DOHH2 (cell line): Measurements from ENCODE around the gene RPS6KA2.

ENCODE experiments used
- H3F3A ChIP-seq: fragments of 200-600 bp; sonication (generic), shearing (Covaris generic); 2 replicates; pipeline ENCODE4 v1.6.0; 2016; ENCODE audit warnings: antibody characterized with exemption, mild to moderate bottlenecking; ENCODE audit not compliant: control insufficient read depth, insufficient read depth
- H3K27ac ChIP-seq: fragments of 200-600 bp; sonication (generic); 2 replicates; pipeline ENCODE4 v1.5.1; 2014; ENCODE audit warnings: low read depth, mild to moderate bottlenecking, low read length, moderate library complexity
- H3K27me3 ChIP-seq: fragments of 200-600 bp; sonication (generic); 2 replicates; pipeline ENCODE4 v1.6.1; 2014; ENCODE audit warnings: mild to moderate bottlenecking, low read length, mixed read lengths; ENCODE audit not compliant: control insufficient read depth
- H3K36me3 ChIP-seq: fragments of 200-600 bp; sonication (generic); 2 replicates; pipeline ENCODE4 v1.6.1; 2014; ENCODE audit warnings: mild to moderate bottlenecking, low read length, moderate library complexity, mixed read lengths; ENCODE audit not compliant: control insufficient read depth
- H3K4me1 ChIP-seq: fragments of 200-600 bp; sonication (generic); 2 replicates; pipeline ENCODE4 v1.6.1; 2014; ENCODE audit warnings: mild to moderate bottlenecking, low read length, mixed read lengths; ENCODE audit not compliant: control insufficient read depth
- H3K4me2 ChIP-seq: fragments of 200-600 bp; sonication (generic); 2 replicates; pipeline ENCODE4 v1.6.0; 2014; ENCODE audit warnings: mild to moderate bottlenecking, low read length, moderate library complexity
- H3K4me3 ChIP-seq: fragments of 200-600 bp; sonication (generic); 2 replicates; pipeline ENCODE4 v1.5.1; 2014; ENCODE audit warnings: mild to moderate bottlenecking, low read length, mixed read lengths
- H3K79me2 ChIP-seq: fragments of 200-600 bp; sonication (generic); 2 replicates; pipeline ENCODE4 v1.6.1; 2014; ENCODE audit warnings: mild to moderate bottlenecking, low read length, mixed read lengths; ENCODE audit not compliant: control insufficient read depth
- H3K9me2 ChIP-seq: fragments of 200-600 bp; sonication (generic); replicated peaks from 2 replicates; pipeline ENCODE4 v1.6.1; 2014; ENCODE audit warnings: mild to moderate bottlenecking, low read length, mixed read lengths; ENCODE audit not compliant: control insufficient read depth
- H3K9me3 ChIP-seq: fragments of 200-600 bp; sonication (generic); 2 replicates; pipeline ENCODE4 v1.6.1; 2014; ENCODE audit warnings: antibody characterized with exemption, low read length, mixed read lengths; ENCODE audit not compliant: control insufficient read depth, insufficient read depth
- H4K20me1 ChIP-seq: fragments of 200-600 bp; sonication (generic); 2 replicates; pipeline ENCODE4 v1.6.0; 2014; ENCODE audit warnings: low read depth, mild to moderate bottlenecking, antibody characterized with exemption, low read length, moderate library complexity; ENCODE audit not compliant: control insufficient read depth, insufficient read depth
- CTCF ChIP-seq: fragments of 200-600 bp; sonication (generic); IDR thresholded peaks from one replicate; pipeline ENCODE4 v1.5.1; 2014; ENCODE audit warnings: antibody characterized with exemption, mild to moderate bottlenecking, low read depth, low read length; ENCODE audit not compliant: poor library complexity, severe bottlenecking
- EZH2phosphoT487 ChIP-seq: fragments of 200-600 bp; sonication (generic); IDR thresholded peaks from 2 replicates; pipeline ENCODE4 v1.6.1; 2017; ENCODE audit warnings: borderline replicate concordance, mild to moderate bottlenecking, antibody characterized with exemption, low read length, moderate library complexity, mixed read lengths

Gene RPS6KA2

GRCh38 chr6:166478782-166479592 lies 148.1 kb downstream of the RPS6KA2 start:
- TF ChIP-seq CTCF, result no peak
- no peak for TF ChIP-seq EZH2phosphoT487
- no peaks in the 10 kb centered on the region for H4K20me1 ChIP-seq
- H3K27me3 ChIP-seq, result no peaks in the 10 kb centered on the region
- peak overlapping the region; percentile 64 for H3K27ac ChIP-seq
- no peaks in the 10 kb centered on the region for H3K9me3 ChIP-seq
- H3K36me3 ChIP-seq, result no peaks in the 10 kb centered on the region
- 0 out of 2 replicates have a peak, but pooled peaks cover 5% of the 10 kb centered on the region for H3F3A ChIP-seq
- H3K4me2 ChIP-seq, result peak overlapping the region; percentile 53; the same call in 1 of the 2 replicates
- H3K79me2 ChIP-seq, result no peaks in the 10 kb centered on the region
- no peaks in the 10 kb centered on the region for H3K9me2 ChIP-seq
- H3K4me3 ChIP-seq, result no peak overlapping the region
- H3K4me1 ChIP-seq, result peaks cover 69% of the 10 kb centered on the region

DNA sequence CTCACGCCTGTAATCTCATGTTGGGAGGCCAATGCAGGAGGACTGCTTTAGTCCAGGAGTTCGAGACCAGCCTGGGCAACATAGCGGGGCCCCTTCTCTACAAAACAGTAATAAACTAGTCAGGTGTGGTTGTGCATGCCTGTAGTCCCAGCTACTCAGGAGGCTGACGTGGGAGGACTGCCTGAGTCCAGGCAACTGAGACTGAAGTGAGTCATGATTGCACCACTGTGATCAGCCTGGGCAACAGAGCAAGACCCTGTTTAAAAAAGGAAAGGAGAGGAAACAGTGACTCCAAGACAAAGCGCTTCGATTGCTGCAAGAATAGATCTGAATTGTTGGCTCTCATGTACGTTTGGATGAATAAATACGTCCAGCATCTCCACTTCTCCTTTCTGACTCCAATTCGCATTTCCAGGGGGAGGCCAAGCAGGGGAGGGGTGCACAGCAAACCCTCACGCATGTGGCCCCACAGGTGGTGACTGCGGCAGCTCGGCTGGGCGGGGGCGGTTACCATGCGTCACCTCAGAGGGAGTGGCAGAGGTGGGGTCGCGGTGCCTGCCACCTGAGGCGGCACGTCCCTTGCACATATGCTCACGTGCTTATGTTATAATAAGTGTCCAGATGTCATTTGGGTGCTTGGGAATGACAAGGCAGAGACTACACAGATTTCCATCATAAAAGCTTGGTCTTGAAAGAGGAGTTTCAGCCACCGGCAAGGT lies 149.2 kb downstream of the RPS6KA2 start:
- H3K9me2 ChIP-seq, result no peaks in the 10 kb centered on the region
- H3K4me3 ChIP-seq, result peak overlapping the region; percentile 36
- peak overlapping the region; percentile 64 for H3K27ac ChIP-seq
- H4K20me1 ChIP-seq, result no peaks in the 10 kb centered on the region
- TF ChIP-seq EZH2phosphoT487 (no peak), CTCF (no peak)
- H3K36me3 ChIP-seq, result no peaks in the 10 kb centered on the region
- H3K27me3 ChIP-seq, result no peaks in the 10 kb centered on the region
- H3K4me1 ChIP-seq, result peaks cover 80% of the 10 kb centered on the region
- 0 out of 2 replicates have a peak, but pooled peaks cover 5% of the 10 kb centered on the region for H3F3A ChIP-seq
- H3K79me2 ChIP-seq, result no peaks in the 10 kb centered on the region
- no peaks in the 10 kb centered on the region for H3K9me3 ChIP-seq
- H3K4me2 ChIP-seq, result peak overlapping the region; percentile 53

DNA sequence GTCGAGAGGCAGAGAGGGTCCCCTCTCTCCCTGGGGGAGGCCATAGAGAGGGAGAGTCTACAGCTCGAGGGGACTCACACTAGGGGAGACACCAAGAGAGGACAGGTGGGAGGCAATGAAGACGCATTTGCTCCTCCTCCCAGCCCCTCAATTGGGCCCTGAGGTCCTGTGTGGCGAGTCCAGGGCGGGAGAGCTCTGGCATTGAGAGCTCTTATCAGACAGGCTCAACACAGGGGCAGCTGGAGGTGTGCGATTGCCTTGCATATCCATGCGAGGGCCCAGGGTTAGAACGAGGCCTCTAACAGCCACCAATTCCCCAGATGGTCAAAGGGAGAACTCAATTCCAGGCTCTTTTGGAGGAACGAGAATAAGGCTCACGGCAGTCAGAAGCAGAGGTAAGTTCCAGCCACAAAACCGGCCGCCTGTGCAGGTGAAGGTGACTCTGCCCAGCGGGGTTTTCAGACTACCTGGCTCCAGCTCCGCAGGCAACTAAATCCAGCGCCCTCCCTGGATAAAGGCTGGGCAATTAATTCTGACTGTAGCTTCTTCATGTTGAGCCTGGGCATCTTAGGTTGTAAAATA lies 150.3 kb downstream of the RPS6KA2 start:
- Histone ChIP-seq H3K4me3 (no peak overlapping the region), H3K36me3 (no peaks in the 10 kb centered on the region), H4K20me1 (no peaks in the 10 kb centered on the region), H3K9me2 (no peaks in the 10 kb centered on the region), H3F3A (0 out of 2 replicates have a peak, but pooled peaks cover 5% of the 10 kb centered on the region), H3K27me3 (no peaks in the 10 kb centered on the region), H3K4me1 (peaks cover 91% of the 10 kb centered on the region), H3K79me2 (no peaks in the 10 kb centered on the region), H3K9me3 (no peaks in the 10 kb centered on the region), H3K4me2 (no peak overlapping the region; the same call in 1 of the 2 replicates), H3K27ac (peak overlapping the region; percentile 64)
- no peak for TF ChIP-seq EZH2phosphoT487
- no peak for TF ChIP-seq CTCF
